ENCODE measurements around the gene FBF1.
A peak's percentile ranks its signal among the peaks of the same experiment; 100 is the strongest.
"Not testable (repeated sequence)": the region's sequence is repeated elsewhere in the genome, so short reads cannot be mapped to it uniquely, and the experiment has no call there.

The FBF1 gene

GRCh38 chr17:75897160-75898019 lies 43.5 kb downstream of the FBF1 start:
- no peak for FAIRE-seq
- DNase-seq (ENCODE audit: extremely low spot score, insufficient read length, low read depth): no peak

- DNase-seq (ENCODE audit: extremely low spot score, insufficient read length, low read depth) (peak; percentile 79), FAIRE-seq (peak; percentile 78)
These were observed 44.3 kb downstream of the FBF1 start, which contains the start of gene TRIM65 for GRCh38 chr17:75896415-75897159. Gene TRIM65, minus strand, starts transcription at chr17:75896951. Its CDS starts 14 bp downstream, at chr17:75896937.

- DNase-seq (ENCODE audit: extremely low spot score, insufficient read length, low read depth) (no peak), FAIRE-seq (peak; percentile 31)
These were observed 45.3 kb downstream of the FBF1 start for GRCh38 chr17:75895370-75896155.

- DNase-seq (ENCODE audit: extremely low spot score, insufficient read length, low read depth) (no peak), FAIRE-seq (no peak)
These were observed 46.7 kb downstream of the FBF1 start for GRCh38 chr17:75894049-75894733.

- no peak for DNase-seq (ENCODE audit: extremely low spot score, insufficient read length, low read depth)
- FAIRE-seq: no peak
These were observed 47.4 kb downstream of the FBF1 start for GRCh38 chr17:75893305-75894048.

- no peak for DNase-seq (ENCODE audit: extremely low spot score, insufficient read length, low read depth)
- no peak for FAIRE-seq
These were observed 48.2 kb downstream of the FBF1 start for GRCh38 chr17:75892556-75893224.

GRCh38 chr17:75891605-75892555 lies 49.0 kb downstream of the FBF1 start:
- no peak for FAIRE-seq
- DNase-seq (ENCODE audit: extremely low spot score, insufficient read length, low read depth): no peak

GRCh38 chr17:75891022-75891604 lies 49.7 kb downstream of the FBF1 start:
- FAIRE-seq (no peak), DNase-seq (ENCODE audit: extremely low spot score, insufficient read length, low read depth) (no peak)

- FAIRE-seq (no peak), DNase-seq (ENCODE audit: extremely low spot score, insufficient read length, low read depth) (no peak)
These were observed 51.4 kb downstream of the FBF1 start for GRCh38 chr17:75889454-75889853.

GRCh38 chr17:75888484-75888883 lies 52.4 kb downstream of the FBF1 start:
- FAIRE-seq (no peak), DNase-seq (ENCODE audit: extremely low spot score, insufficient read length, low read depth) (no peak)

- not testable (repeated sequence) for DNase-seq (ENCODE audit: extremely low spot score, insufficient read length, low read depth); FAIRE-seq
These were observed 55.0 kb downstream of the FBF1 start for GRCh38 chr17:75885860-75886259.

- FAIRE-seq (no peak), DNase-seq (ENCODE audit: extremely low spot score, insufficient read length, low read depth) (no peak)
These were observed 55.4 kb downstream of the FBF1 start for GRCh38 chr17:75885431-75885830.

GRCh38 chr17:75881678-75882454 lies 59.0 kb downstream of the FBF1 start:
- DNase-seq (ENCODE audit: extremely low spot score, insufficient read length, low read depth) (no peak), FAIRE-seq (no peak)

- DNase-seq (ENCODE audit: extremely low spot score, insufficient read length, low read depth): no peak
- no peak for FAIRE-seq
These were observed 60.6 kb downstream of the FBF1 start for GRCh38 chr17:75880266-75880665.

- DNase-seq (ENCODE audit: extremely low spot score, insufficient read length, low read depth) (no peak), FAIRE-seq (no peak)
These were observed 62.5 kb downstream of the FBF1 start, which contains the start of gene TRIM47 for GRCh38 chr17:75878174-75878998. Gene TRIM47, minus strand, starts transcription at chr17:75878581. Its CDS starts 33 bp downstream, at chr17:75878548.

Data from GM18507 (cell line).